ENCODE data around the gene EVL. TPM values are rescaled to one million over a fixed set of nuclear protein-coding genes. Genes with fewer than 3 reads are reported as not detected.

The EVL gene
- total and polyA plus RNA-seq, 2 of the 8 experiments (the other 6 are each of a cell fraction or from before 2014, with no cell fraction given) = 30.7 to 64.6 TPM

DNA sequence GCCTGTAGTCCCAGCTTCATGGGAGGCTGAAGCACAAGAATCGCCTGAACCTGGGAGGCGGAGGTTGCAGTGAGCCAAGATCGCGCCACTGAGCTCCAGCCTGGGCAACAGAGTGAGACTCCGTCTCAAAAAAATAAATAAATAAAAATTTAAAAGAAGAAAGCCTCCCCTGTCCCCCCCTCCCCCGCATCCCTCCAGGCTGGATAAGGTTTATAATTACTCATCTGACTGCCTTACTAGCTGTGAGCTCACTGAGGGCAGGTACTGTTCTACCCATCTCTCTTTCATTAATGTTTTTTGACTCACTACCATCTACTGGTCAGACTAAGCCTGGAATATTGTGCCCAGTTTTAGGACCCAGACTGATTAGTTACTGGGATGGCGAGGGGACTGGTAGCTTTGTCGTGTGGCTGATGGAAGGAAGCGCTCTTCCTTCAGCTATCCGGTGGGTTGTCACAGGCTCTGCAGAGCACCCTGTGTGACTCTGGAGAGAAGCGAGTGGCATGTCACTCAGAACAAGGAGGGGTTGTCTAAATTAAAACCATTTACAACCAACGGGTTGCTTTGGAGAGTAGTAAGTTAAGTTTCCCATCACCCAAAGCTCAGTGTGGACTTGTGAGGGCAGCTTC is 16.9 kb downstream of the EVL start:
- Histone ChIP-seq H4K5ac (ENCODE audit: insufficient read length, low read depth, low read length) (no peak overlapping the region), H2AFZ (ENCODE audit: low read length) (no peak overlapping the region), H3K18ac (ENCODE audit: extremely low read depth, low read length) (no peak overlapping the region), H2BK12ac (ENCODE audit: low read depth, low read length) (no peak overlapping the region), H3K4me1 (replicated peaks in 1 of 4; ENCODE audit: control insufficient read depth in 3 of 4, insufficient read depth in 4 of 4, low read length in 3 of 4) (peaks cover 2 to 18% (median 4%) of the 10 kb centered on the region in 4 experiments; a peak in 5 of 7 replicates), H3K4ac (replicated peaks; ENCODE audit: insufficient read length, low read depth, low read length) (no peak overlapping the region), H3K9ac (replicated peaks in 1 of 4; ENCODE audit: extremely low read depth in 1 of 4, low read depth in 3 of 4, low read length in 3 of 4) (no peak overlapping the region), H2AK5ac (ENCODE audit: low read depth, low read length) (no peak overlapping the region), H3K4me3 (ENCODE audit: extremely low read depth in 1 of 4, insufficient read depth in 2 of 4, low read depth in 3 of 4, low read length in 4 of 4) (no peak overlapping the region), H3K27ac (ENCODE audit: low read depth, low read length) (no peak overlapping the region), H3K4me2 (ENCODE audit: insufficient read depth in 1 of 2, low read depth in 2 of 2, low read length in 2 of 2) (no peak overlapping the region), H3K56ac (replicated peaks; ENCODE audit: insufficient read length, low read depth, low read length) (no peak overlapping the region), H4K91ac (replicated peaks; ENCODE audit: insufficient read length, low read length) (no peak overlapping the region), H4K8ac (ENCODE audit: extremely low read depth, insufficient read depth, low read length) (no peak overlapping the region), H3K23me2 (ENCODE audit: low read depth, low read length) (no peaks in the 10 kb centered on the region), H3K36me3 (ENCODE audit: control insufficient read depth in 2 of 4, insufficient read depth in 4 of 4, low read length in 3 of 4) (no peaks in the 10 kb centered on the region), H3K9me3 (ENCODE audit: insufficient read depth in 2 of 2, low read depth in 1 of 2, low read length in 1 of 2) (no peaks in the 10 kb centered on the region), H2BK120ac (replicated peaks; ENCODE audit: low read depth, low read length) (no peak overlapping the region), H2BK20ac (ENCODE audit: low read length) (no peak overlapping the region), H2BK15ac (ENCODE audit: low read length) (no peak overlapping the region), H3K27me3 (replicated peaks in 1 of 4; ENCODE audit: control insufficient read depth in 3 of 4, extremely low read depth in 1 of 4, insufficient read depth in 3 of 4, low read length in 3 of 4) (no peaks in the 10 kb centered on the region; a peak in 1 of 7 replicates), H3K79me1 (ENCODE audit: low read depth, low read length) (no peaks in the 10 kb centered on the region; the same call in 1 of the 2 replicates), H3K14ac (ENCODE audit: insufficient read length) (no peak overlapping the region), H4K20me1 (replicated peaks in 1 of 2; ENCODE audit: control insufficient read depth in 1 of 2, insufficient read depth in 2 of 2, low read length in 2 of 2) (peaks cover 2% of the 10 kb centered on the region in 2 experiments), H3K23ac (ENCODE audit: insufficient read length) (no peak overlapping the region), H2BK5ac (ENCODE audit: low read depth, low read length) (no peak overlapping the region), H3K79me2 (ENCODE audit: control insufficient read depth in 1 of 2, insufficient read depth in 2 of 2, low read length in 2 of 2) (no peaks in the 10 kb centered on the region)
- ChIA-PET CTCF (ENCODE audit: partially characterized antibody) (interaction anchor here (0.5 to 24.3 kb wide), 15 partner anchors 9 to 183 kb away, joined by 3 to 240 read pairs (median 4); no protein-coding TSS in a partner anchor), POLR2A (ENCODE audit: partially characterized antibody) (no interaction called here)
- DNase-seq (ENCODE audit: low read depth in 1 of 2, low spot score in 2 of 2) (no peak), FAIRE-seq (no peak)
- WGBS, 2 experiments (ENCODE audit: extremely low coverage in 1 of 2, insufficient coverage in 1 of 2, insufficient read length in 1 of 2, insufficient replicate concordance in 2 of 2, low coverage in 1 of 2, low lambda C conversion rate in 2 of 2, missing lambda C conversion rate in 1 of 2) = 91% methylated on average over 11 of the region's 12 CpGs; no CpG with 5 or more reads in 1 of the 2 experiments
- TF ChIP-seq RNF2 (IDR thresholded peaks at IDR 0.05; ENCODE audit: borderline replicate concordance, low read depth, low read length, missing control alignments, poor library complexity, severe bottlenecking) (no peak), KDM4A (IDR thresholded peaks at IDR 0.05; ENCODE audit: low read depth, low read length, severe bottlenecking) (no peak), JUND (IDR thresholded peaks at IDR 0.05; ENCODE audit: low read length) (no peak), POLR2AphosphoS5 (IDR thresholded peaks at IDR 0.05; ENCODE audit: low read depth, low read length) (no peak), HDAC6 (IDR thresholded peaks at IDR 0.05; ENCODE audit: low read depth, low read length) (no peak), SUZ12 (IDR thresholded peaks at IDR 0.05; ENCODE audit: low read length) (no peak), NANOG (IDR thresholded peaks at IDR 0.05; ENCODE audit: insufficient read depth, low read depth, low read length, poor library complexity, severe bottlenecking) (no peak), CHD2 (IDR thresholded peaks at IDR 0.05; ENCODE audit: low read length) (no peak), SIX5 (IDR thresholded peaks at IDR 0.05; ENCODE audit: low read depth, low read length) (no peak), KDM1A (IDR thresholded peaks at IDR 0.05; ENCODE audit: borderline replicate concordance, low read length) (no peak), RBBP5 (IDR thresholded peaks at IDR 0.05; ENCODE audit: borderline replicate concordance, low read depth, low read length) (no peak), POLR2A (IDR thresholded peaks at IDR 0.05; ENCODE audit: control extremely low read depth in 1 of 2, low read depth in 2 of 2, low read length in 2 of 2) (no peak), BCL11A (IDR thresholded peaks at IDR 0.05; ENCODE audit: low read depth in 2 of 2, low read length in 2 of 2) (no peak)

Data from H1 (cell line).